Right ventricle myocardium inferior (tissue), 1 donor: ENCODE data around the gene DNAJB11. TPM values are rescaled to one million over a fixed set of nuclear protein-coding genes. Genes with fewer than 3 reads are reported as not detected.
"Not testable (repeated sequence)": the region's sequence is repeated elsewhere in the genome, so short reads cannot be mapped to it uniquely, and the experiment has no call there.

ENCODE experiments used
- ATAC-seq: fragments of 200-7000 bp; cut with Tn5 transposase; one replicate; pipeline ENCODE4 v1.9.1; 2020; ENCODE audit warnings: mild to moderate bottlenecking, moderate library complexity
- DNase-seq: peaks from one replicate; pipeline ENCODE4 v3.0.0; 2021; ENCODE audit errors: missing footprints
- intact Hi-C: fragments of 100-400 bp; cut with DNase I; formaldehyde crosslinking; loops from one replicate; pipeline ENCODE4 v1.11.0; 2022
- total RNA-seq: library from RNA; stranded (reverse); fragmentation: NEBNext Ultra II Directional; extraction: Animal tissue kit (Norgen Biotek cat#: 25700); gene quantifications from one replicate; pipeline ENCODE4 v1.2.1, GENCODE V29; 2021
- donor health status: DM: no; HTN: yes; CAD: no; lungs with severe emphysema.

The DNAJB11 gene
- total RNA-seq, 1 donor from 2014 or later: 26.5 TPM

DNA sequence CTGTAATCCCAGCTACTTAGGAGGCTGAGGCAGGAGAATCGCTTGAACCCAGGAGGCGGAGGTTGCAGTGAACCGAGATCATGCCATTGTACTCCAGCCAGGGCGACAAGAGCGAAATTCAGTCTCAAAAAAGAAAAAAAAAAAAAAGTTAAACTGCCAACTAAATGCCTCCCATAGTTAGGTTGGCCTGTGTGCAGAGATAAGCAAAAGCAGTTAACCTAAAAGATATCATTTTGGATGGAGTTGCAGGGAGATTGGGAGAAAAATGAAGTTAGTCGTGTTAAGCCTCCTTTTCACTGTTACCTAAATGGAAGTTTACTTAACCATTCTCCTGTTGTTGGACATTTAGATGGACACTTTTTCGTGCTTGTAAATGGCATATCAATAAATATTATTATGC lies 58.2 kb downstream of the DNAJB11 start:
- no peak for DNase-seq
- intact Hi-C loops: no loop called here
- no peak for ATAC-seq

DNA sequence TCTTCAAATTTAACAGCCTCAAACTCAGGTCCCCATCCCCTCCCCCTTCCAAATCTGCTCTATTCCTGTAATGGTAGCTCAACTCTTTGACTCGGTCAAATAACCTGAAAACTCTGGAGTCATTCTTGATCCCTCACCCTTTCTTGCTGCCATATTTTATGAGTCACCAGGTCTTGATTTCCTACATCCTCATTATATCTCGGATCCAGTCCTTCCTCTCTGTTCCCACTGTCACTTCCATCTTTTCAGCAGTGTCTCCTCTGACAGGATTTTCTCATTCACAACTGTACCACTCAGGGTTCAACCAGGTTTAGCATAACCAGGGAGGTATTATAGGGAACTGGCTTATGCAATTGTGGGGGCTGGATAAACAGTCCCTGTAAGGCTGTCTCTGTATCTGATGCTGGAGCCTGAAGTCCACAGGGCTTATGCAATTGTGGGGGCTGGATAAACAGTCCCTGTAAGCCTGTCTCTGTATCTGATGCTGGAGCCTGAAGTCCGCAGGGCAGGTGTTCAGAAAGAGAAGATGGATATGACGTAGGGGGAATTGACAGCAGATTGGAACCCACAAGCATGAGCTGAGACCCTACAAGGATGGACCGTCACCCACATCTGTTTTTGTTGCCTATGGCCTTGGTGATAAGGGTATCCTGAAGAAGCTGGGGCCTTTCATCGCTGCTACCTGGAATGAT lies 60.6 kb downstream of the DNAJB11 start:
- intact Hi-C loops: no loop called here
- no peak for ATAC-seq
- DNase-seq: no peak

DNA sequence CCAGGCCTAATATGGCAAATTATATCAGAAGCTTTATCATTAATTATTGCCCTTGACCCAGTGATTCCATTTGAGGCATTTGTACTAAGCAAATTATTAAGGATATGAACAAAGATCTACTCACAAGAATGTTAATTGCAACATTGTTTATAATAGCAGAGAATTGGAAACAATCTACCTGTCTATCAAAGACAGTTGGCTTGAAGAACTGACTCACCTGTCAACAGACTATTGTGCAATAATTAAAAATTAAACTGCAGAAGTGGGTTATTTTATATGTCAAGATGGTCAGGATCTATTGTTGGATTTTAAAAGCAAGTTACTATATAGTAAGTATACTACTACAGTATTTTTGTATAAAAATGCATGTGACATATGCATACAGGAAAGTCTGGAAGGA lies 63.0 kb downstream of the DNAJB11 start:
- intact Hi-C loops: no loop called here
- no peak for ATAC-seq

DNA sequence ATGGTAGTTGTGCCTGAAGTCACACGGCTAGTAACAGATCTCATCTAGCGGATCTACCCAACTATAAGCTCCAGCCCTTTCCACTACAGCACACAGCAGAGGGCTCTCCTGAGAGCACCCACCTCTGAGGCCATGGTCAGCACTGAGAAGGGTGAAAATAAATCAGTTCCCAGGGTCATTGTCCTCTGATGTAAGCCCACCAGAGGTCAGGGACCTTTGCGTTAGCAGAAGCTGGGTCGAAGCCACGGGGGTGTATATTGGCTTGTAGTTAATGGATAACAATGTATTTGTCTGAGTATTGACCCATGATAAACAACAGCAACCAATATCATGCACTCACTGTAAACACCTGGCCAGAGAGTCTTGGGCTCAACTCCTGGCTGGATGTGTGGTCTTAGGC lies 63.7 kb downstream of the DNAJB11 start:
- DNase-seq, ATAC-seq, intact Hi-C loops: not testable (repeated sequence)

More for the DNA sequence above, 63.0 kb downstream of the DNAJB11 start:
- DNase-seq: no peak

Other genes starting within 250 kb of the DNAJB11 start
- 31.1 TPM for gene DGKG, start 208.5 kb upstream of the DNAJB11 start, total RNA-seq
- gene CRYGS, start 26.3 kb upstream of the DNAJB11 start, total RNA-seq: 1.2 TPM
- gene TBCCD1, start 3.4 kb upstream of the DNAJB11 start, total RNA-seq: 5.3 TPM
- not detected for gene AHSG, start 42.3 kb downstream of the DNAJB11 start, total RNA-seq
- not detected for gene FETUB, start 69.7 kb downstream of the DNAJB11 start, total RNA-seq
- not detected for gene HRG, start 95.3 kb downstream of the DNAJB11 start, total RNA-seq
- 0.62 TPM for gene KNG1, start 146.6 kb downstream of the DNAJB11 start, total RNA-seq
- 422 TPM for gene EIF4A2, start 212.9 kb downstream of the DNAJB11 start, total RNA-seq
- gene RFC4, start 235.8 kb downstream of the DNAJB11 start, total RNA-seq: 11.1 TPM